Osteoblast (primary cell): ENCODE measurements around the gene KLHL33. TPM values are rescaled to one million over a fixed set of nuclear protein-coding genes. Genes with fewer than 3 reads are reported as not detected.

Experiments
- DNase-seq: peaks from one replicate; pipeline ENCODE4 v3.0.0; 2011; ENCODE audit warnings: low spot score, mixed read lengths; ENCODE audit not compliant: insufficient read length; ENCODE audit errors: missing footprints
- H2AFZ ChIP-seq: 2 replicates; pipeline ENCODE4 v1.6.0; 2011; ENCODE audit warnings: mild to moderate bottlenecking, low read length
- H3K27ac ChIP-seq: 2 replicates; pipeline ENCODE4 v1.5.1; 2011; ENCODE audit warnings: mild to moderate bottlenecking, low read depth, low read length, moderate library complexity
- H3K27me3 ChIP-seq: 2 replicates; pipeline ENCODE4 v1.6.0; 2012; ENCODE audit warnings: mild to moderate bottlenecking, control low read depth, inconsistent platforms, low read length, moderate library complexity; ENCODE audit not compliant: insufficient read depth
- H3K36me3 ChIP-seq: 2 replicates; pipeline ENCODE4 v1.5.1; 2011; ENCODE audit warnings: mild to moderate bottlenecking, low read length, control low read depth, moderate library complexity; ENCODE audit not compliant: insufficient read depth
- H3K4me1 ChIP-seq: 2 replicates; pipeline ENCODE4 v1.5.1; 2011; ENCODE audit warnings: mild to moderate bottlenecking, low read length, control low read depth, moderate library complexity; ENCODE audit not compliant: insufficient read depth
- H3K4me2 ChIP-seq: 2 replicates; pipeline ENCODE4 v1.6.0; 2011; ENCODE audit warnings: mild to moderate bottlenecking, low read length; ENCODE audit not compliant: insufficient read depth
- H3K4me3 ChIP-seq: fragments of 200-600 bp; sonication (generic); 3 replicates; pipeline ENCODE4 v1.5.1; 2012; ENCODE audit warnings: mild to moderate bottlenecking, low read length, inconsistent platforms; ENCODE audit not compliant: insufficient read depth
- H3K79me2 ChIP-seq: 2 replicates; pipeline ENCODE4 v1.6.0; 2012; ENCODE audit warnings: mild to moderate bottlenecking, low read length, control low read depth, inconsistent platforms; ENCODE audit not compliant: insufficient read depth
- H3K9me3 ChIP-seq: 2 replicates; pipeline ENCODE4 v1.5.1; 2011; ENCODE audit warnings: low read depth, low read length, control low read depth
- H4K20me1 ChIP-seq: 2 replicates; pipeline ENCODE4 v1.6.0; 2012; ENCODE audit warnings: mild to moderate bottlenecking, low read length, control low read depth; ENCODE audit not compliant: insufficient read depth
- CTCF ChIP-seq: IDR thresholded peaks from 2 replicates; pipeline ENCODE4 v1.5.1; 2011; ENCODE audit warnings: mild to moderate bottlenecking, low read depth, low read length, moderate library complexity; ENCODE audit errors: extremely low read depth
- total RNA-seq: library from RNA; depleted of rRNA; stranded (reverse); fragments of >200 nt; gene quantifications from 2 replicates; pipeline ENCODE4 v1.2.3, GENCODE V29; 2012

The KLHL33 gene
- total RNA-seq, 1 donor, result 0.36 TPM

DNA sequence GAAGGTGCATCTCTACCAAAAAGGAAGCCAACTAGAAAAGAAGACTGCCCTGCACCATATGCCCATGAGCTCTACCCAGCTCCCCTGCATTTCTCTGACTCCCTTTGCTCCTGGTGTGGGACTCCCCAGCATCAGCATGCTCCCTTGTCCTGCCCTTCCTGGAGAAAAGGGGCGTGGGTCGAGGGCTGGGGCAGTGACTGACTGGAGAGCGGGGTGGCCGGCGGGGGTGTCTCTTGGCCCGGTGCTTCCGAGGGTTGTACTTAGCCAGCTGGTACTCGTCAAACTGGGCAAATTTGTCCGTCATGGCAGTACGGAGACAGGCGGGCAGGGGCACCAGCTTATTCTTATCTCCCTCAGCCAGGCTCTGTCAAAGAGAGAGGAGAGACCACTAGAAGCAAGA lies 32.4 kb downstream of the KLHL33 start:
- H2AFZ ChIP-seq, result no peak overlapping the region
- H4K20me1 ChIP-seq, result peaks cover 8% of the 10 kb centered on the region
- H3K79me2 ChIP-seq, result peaks cover 31% of the 10 kb centered on the region
- H3K9me3 ChIP-seq, result no peaks in the 10 kb centered on the region
- no peak for DNase-seq
- peaks cover 64% of the 10 kb centered on the region for H3K36me3 ChIP-seq
- TF ChIP-seq CTCF, result no peak
- H3K27ac ChIP-seq, result no peak overlapping the region
- peaks cover 3% of the 10 kb centered on the region for H3K4me1 ChIP-seq
- no peak overlapping the region for H3K4me3 ChIP-seq
- no peaks in the 10 kb centered on the region for H3K27me3 ChIP-seq
- no peak overlapping the region for H3K4me2 ChIP-seq

DNA sequence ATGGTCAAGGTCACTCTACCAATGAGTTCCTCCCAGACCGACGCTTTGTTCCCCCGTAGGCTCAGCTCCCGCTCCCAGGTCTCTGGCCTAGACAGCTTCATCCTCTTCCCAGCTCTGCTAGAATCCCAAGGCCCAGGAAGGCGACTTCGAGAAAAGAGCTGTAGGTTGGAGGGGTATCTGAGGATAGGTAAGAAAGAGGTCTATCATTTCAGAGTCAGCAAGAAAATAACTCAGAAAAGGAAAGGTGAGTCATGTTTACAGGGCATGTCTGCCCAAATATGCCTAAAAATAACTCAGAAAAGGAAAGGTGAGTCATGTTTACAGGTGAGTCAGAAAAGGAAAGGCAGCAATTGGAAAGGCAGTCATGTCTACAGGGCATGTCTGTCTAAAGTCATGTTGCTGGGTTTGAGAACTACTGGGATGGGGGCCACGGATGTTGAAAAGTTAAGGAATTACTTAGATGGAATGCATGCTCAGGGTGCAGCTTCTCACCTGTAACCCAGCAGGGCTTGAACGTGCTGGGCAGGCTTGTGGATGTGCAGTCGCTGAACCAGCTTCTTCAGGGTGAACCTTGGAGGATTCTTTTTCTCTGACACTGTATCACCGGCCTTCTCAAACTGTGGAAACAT lies 34.9 kb downstream of the KLHL33 start:
- Histone ChIP-seq H3K4me3 (no peak overlapping the region), H3K79me2 (peaks cover 9% of the 10 kb centered on the region), H2AFZ (no peak overlapping the region), H3K36me3 (peaks cover 60% of the 10 kb centered on the region), H3K9me3 (no peaks in the 10 kb centered on the region), H4K20me1 (no peaks in the 10 kb centered on the region), H3K4me2 (no peak overlapping the region), H3K4me1 (peaks cover 3% of the 10 kb centered on the region), H3K27ac (no peak overlapping the region), H3K27me3 (no peaks in the 10 kb centered on the region)
- peak; percentile 77 for DNase-seq
- no peak for TF ChIP-seq CTCF

DNA sequence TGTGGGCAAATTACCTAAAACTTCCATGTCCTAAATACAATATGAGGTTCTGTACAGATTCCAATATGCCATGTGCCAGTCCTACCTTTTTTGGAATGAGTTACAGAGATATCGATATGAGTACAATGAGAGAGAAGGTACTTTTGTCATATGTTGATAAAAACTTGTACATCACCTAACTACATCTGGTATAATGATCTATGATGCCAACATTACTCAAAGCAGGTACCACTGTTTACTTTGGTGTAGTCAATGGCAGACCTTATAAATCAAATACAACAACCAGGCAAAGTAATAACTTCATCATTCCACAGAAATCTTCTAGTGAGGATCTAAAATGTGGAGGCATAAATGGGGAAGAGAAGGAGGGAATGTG lies 35.4 kb downstream of the KLHL33 start:
- no peaks in the 10 kb centered on the region for H3K27me3 ChIP-seq
- no peaks in the 10 kb centered on the region for H3K9me3 ChIP-seq
- no peaks in the 10 kb centered on the region for H4K20me1 ChIP-seq
- H3K36me3 ChIP-seq, result peaks cover 63% of the 10 kb centered on the region
- peaks cover 3% of the 10 kb centered on the region for H3K4me1 ChIP-seq
- DNase-seq, result no peak
- H3K4me3 ChIP-seq, result no peak overlapping the region
- H3K79me2 ChIP-seq, result peaks cover 7% of the 10 kb centered on the region
- no peak overlapping the region for H3K27ac ChIP-seq
- no peak overlapping the region for H2AFZ ChIP-seq
- no peak overlapping the region for H3K4me2 ChIP-seq
- no peak for TF ChIP-seq CTCF

DNA sequence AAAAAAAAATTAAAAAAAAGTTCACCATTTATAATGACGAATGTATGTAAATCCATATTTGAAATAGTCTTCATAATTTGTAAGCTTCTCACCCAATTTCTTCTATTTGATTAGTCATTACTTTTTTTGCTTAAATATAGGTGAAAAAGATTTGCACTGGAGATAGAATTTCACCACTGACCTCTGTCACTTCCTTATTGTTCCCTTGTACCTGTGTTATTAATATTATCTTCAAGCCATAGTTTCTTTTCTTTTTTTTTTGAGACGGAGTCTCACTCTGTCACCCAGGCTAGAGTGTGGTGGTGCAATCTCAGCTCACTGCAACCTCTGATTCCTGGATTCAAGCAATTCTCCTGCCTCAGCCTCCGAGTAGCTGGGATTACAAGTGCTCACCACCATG lies 38.5 kb downstream of the KLHL33 start:
- no peak for DNase-seq
- Histone ChIP-seq H3K9me3 (no peaks in the 10 kb centered on the region), H3K79me2 (no peaks in the 10 kb centered on the region), H3K4me2 (no peak overlapping the region), H4K20me1 (no peaks in the 10 kb centered on the region), H3K36me3 (peaks cover 56% of the 10 kb centered on the region), H3K4me3 (no peak overlapping the region), H3K27me3 (no peaks in the 10 kb centered on the region), H3K4me1 (peaks cover 3% of the 10 kb centered on the region), H3K27ac (no peak overlapping the region), H2AFZ (no peak overlapping the region)
- no peak for TF ChIP-seq CTCF
